Measurements from ENCODE around the gene CCDC149. TPM values are rescaled to one million over a fixed set of nuclear protein-coding genes. Genes with fewer than 3 reads are reported as not detected.

CCDC149 gene
- total RNA-seq, 1 donor from 2014 or later, result 11.4 TPM

GRCh38 chr4:24840826-24841543, 71.9 kb downstream of the CCDC149 start:
- DNase-seq, result no peak

GRCh38 chr4:24840362-24840761, 72.5 kb downstream of the CCDC149 start:
- no peak for DNase-seq

GRCh38 chr4:24837781-24838180, 75.1 kb downstream of the CCDC149 start:
- DNase-seq, result no peak

GRCh38 chr4:24837336-24837735, 75.5 kb downstream of the CCDC149 start:
- no peak for DNase-seq

GRCh38 chr4:24836661-24837242, 76.1 kb downstream of the CCDC149 start:
- no peak for DNase-seq

- DNase-seq, result no peak
Measured at GRCh38 chr4:24835696-24836095, 77.1 kb downstream of the CCDC149 start.

- no peak for DNase-seq
Measured at GRCh38 chr4:24831637-24832036, 81.2 kb downstream of the CCDC149 start.

- DNase-seq, result no peak
Measured at GRCh38 chr4:24824720-24825119, 88.1 kb downstream of the CCDC149 start.

GRCh38 chr4:24820541-24820940, 92.3 kb downstream of the CCDC149 start:
- DNase-seq, result no peak

GRCh38 chr4:24816797-24817196, 96.0 kb downstream of the CCDC149 start:
- no peak for DNase-seq

GRCh38 chr4:24813732-24814131, 99.1 kb downstream of the CCDC149 start:
- no peak for DNase-seq

- DNase-seq, result no peak
Measured at GRCh38 chr4:24810871-24811631, 101.8 kb downstream of the CCDC149 start.

- DNase-seq, result no peak
Measured at GRCh38 chr4:24809815-24810405, 102.9 kb downstream of the CCDC149 start.

GRCh38 chr4:24809376-24809775, 103.5 kb downstream of the CCDC149 start:
- DNase-seq, result no peak

GRCh38 chr4:24808955-24809354, 103.9 kb downstream of the CCDC149 start:
- no peak for DNase-seq

- no peak for DNase-seq
Measured at GRCh38 chr4:24808261-24808660, 104.6 kb downstream of the CCDC149 start.

GRCh38 chr4:24807611-24808010, 105.2 kb downstream of the CCDC149 start:
- DNase-seq, result no peak

- no peak for DNase-seq
Measured at GRCh38 chr4:24806206-24806990, 106.4 kb downstream of the CCDC149 start.

- DNase-seq, result no peak
Measured at GRCh38 chr4:24805566-24805965, 107.3 kb downstream of the CCDC149 start.

GRCh38 chr4:24805067-24805466, 107.8 kb downstream of the CCDC149 start:
- no peak for DNase-seq

- no peak for DNase-seq
Measured at GRCh38 chr4:24802648-24803047, 110.2 kb downstream of the CCDC149 start.
